ENCODE measurements around the gene LTA4H. TPM values are rescaled to one million over a fixed set of nuclear protein-coding genes. Genes with fewer than 3 reads are reported as not detected.

The LTA4H gene
- total RNA-seq (2022; extraction: Qiagen RNA extraction; ENCODE audit: low read depth): 93.7 to 123 TPM (median 102 TPM) in 5 replicates

DNA sequence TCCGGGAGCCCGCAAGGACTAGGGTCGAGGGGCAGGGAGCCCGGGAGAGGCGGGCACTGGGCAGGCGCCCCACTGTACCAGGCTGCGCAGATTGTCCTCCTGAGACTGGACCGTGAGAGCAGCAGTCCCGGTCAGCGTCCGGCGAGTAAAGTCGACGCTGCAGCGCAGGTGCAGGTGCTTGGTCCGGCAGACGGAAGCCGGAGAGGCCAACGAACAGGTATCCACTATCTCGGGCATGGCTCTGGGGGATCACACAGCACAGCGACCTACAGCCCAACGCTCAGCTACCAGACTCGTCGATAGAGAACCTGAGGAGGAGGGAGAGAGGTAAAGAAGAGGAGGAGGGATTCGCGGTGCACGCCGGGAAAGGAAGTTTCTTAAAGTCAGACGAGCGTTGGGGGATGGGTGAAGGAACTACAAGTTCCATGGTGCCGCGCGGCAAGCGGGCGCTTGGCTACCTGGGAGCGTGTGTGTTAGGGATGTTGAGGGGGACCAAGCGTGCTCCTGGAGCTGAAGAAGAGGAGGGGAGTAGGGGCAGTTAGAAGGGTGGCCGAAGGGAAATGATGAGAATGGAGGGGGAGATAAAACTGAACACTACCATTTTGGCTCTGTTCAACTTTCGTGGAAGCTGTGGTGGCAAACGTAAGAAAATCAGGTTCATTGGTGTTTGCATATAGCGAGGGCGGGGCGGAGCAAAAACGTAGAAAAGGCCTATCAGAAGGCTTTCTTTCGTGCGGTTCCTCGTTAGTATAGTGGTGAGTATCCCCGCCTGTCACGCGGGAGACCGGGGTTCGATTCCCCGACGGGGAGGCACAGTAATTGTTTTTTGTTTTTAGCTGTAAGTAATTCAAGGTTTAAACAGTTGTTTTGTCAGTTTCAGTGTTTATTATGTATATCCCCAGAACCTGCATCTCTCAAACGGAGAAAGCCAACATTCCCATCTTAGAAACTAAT is at the start of gene LTA4H:
Gene LTA4H, minus strand, starts transcription at position 305 of the 954 bp plus-strand sequence. Its CDS starts 68 bp downstream, at position 237.

DNA sequence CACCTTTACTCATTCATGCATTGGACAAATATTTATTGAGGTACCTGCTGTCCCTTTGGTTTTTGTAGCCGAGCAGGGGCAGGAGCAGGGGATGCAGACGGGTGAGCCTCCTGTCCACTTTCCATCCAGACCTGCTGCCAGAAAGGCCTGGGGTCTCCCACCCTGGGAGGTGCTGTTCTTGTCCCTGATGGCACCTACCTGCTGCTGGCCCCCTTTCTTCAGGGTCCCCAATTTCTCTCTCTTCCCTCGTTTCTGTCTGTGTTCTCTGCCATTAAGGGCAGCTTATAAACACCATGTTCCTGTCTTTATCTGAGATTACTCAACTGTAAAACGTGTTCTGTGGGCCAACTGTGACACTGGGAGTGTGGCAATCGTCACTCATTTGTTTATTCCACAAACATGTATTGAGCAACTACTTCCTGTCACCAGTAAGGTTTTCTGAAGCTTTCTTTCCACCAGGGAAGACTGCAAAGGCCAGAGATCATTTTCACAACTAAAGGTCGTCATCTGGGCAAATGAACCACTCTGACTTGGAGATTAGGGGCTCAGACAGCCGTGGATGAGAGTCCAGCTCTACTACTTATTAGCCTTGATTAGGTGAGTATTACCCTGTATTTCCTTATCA is 39.2 kb downstream of the LTA4H start, which contains the start of gene HAL:
Gene HAL, minus strand, starts transcription at position 311 of the 625 bp plus-strand sequence. CDS start 434 bp downstream, outside the sequence.

Other genes starting within 250 kb of the LTA4H start
- 41.4 to 56.2 TPM (median 44.5 TPM) in 5 replicates for gene NTN4, start 244.8 kb downstream of the LTA4H start, total RNA-seq (2022; extraction: Qiagen RNA extraction; ENCODE audit: low read depth)
- 99.7 to 230 TPM (median 117 TPM) in 5 replicates for gene SNRPF, start 176.6 kb downstream of the LTA4H start, total RNA-seq (2022; extraction: Qiagen RNA extraction; ENCODE audit: low read depth)
- 0.09 to 0.13 TPM in 2 of 5 replicates, not detected in the others for gene CCDC38, start 93.0 kb downstream of the LTA4H start, total RNA-seq (2022; extraction: Qiagen RNA extraction; ENCODE audit: low read depth)
- gene AMDHD1, start 92.3 kb downstream of the LTA4H start, total RNA-seq (2022; extraction: Qiagen RNA extraction; ENCODE audit: low read depth): 1.9 to 2.4 TPM (median 2.3 TPM) in 5 replicates
- gene HAL, start 39.2 kb downstream of the LTA4H start, total RNA-seq (2022; extraction: Qiagen RNA extraction; ENCODE audit: low read depth): 0.21 to 0.43 TPM (median 0.38 TPM) in 5 replicates
- gene ELK3, start 158.8 kb upstream of the LTA4H start, total RNA-seq (2022; extraction: Qiagen RNA extraction; ENCODE audit: low read depth): 41.0 to 75.7 TPM (median 68.2 TPM) in 5 replicates